ENCODE results near the gene TIE1. TPM values are rescaled to one million over a fixed set of nuclear protein-coding genes. Genes with fewer than 3 reads are reported as not detected.

Gene TIE1
- total RNA-seq, 1 donor from 2014 or later, result 643 TPM

- Mint-ChIP-seq H3K27me3 (ENCODE audit: unreplicated experiment) (peaks cover 29% of the 10 kb centered on the region), H3K9me3 (ENCODE audit: unreplicated experiment) (peaks cover 3% of the 10 kb centered on the region), H3K27ac (ENCODE audit: unreplicated experiment) (no peak overlapping the region), H3K4me3 (ENCODE audit: unreplicated experiment) (peak overlapping the region; percentile 26), H3K4me1 (ENCODE audit: unreplicated experiment) (peaks cover 15% of the 10 kb centered on the region), H3K36me3 (ENCODE audit: low read depth, unreplicated experiment) (peaks cover 80% of the 10 kb centered on the region)
- TF ChIP-seq CTCF (IDR thresholded peaks at IDR 0.05; ENCODE audit: unreplicated experiment), result no peak
- no peak for DNase-seq (ENCODE audit: low spot score)
Observed at GRCh38 chr1:43319288-43319687, 18.5 kb downstream of the TIE1 start.

GRCh38 chr1:43319766-43320165 is 19.0 kb downstream of the TIE1 start:
- Mint-ChIP-seq H3K4me1 (ENCODE audit: unreplicated experiment) (peaks cover 19% of the 10 kb centered on the region), H3K9me3 (ENCODE audit: unreplicated experiment) (peaks cover 7% of the 10 kb centered on the region), H3K36me3 (ENCODE audit: low read depth, unreplicated experiment) (peaks cover 85% of the 10 kb centered on the region), H3K27me3 (ENCODE audit: unreplicated experiment) (peaks cover 34% of the 10 kb centered on the region), H3K4me3 (ENCODE audit: unreplicated experiment) (peak overlapping the region; percentile 26), H3K27ac (ENCODE audit: unreplicated experiment) (peak overlapping the region; percentile 52)
- no peak for DNase-seq (ENCODE audit: low spot score)
- TF ChIP-seq CTCF (IDR thresholded peaks at IDR 0.05; ENCODE audit: unreplicated experiment), result no peak

GRCh38 chr1:43321331-43321891 is 20.6 kb downstream of the TIE1 start:
- Mint-ChIP-seq H3K27me3 (ENCODE audit: unreplicated experiment) (peaks cover 30% of the 10 kb centered on the region), H3K9me3 (ENCODE audit: unreplicated experiment) (peaks cover 8% of the 10 kb centered on the region), H3K4me3 (ENCODE audit: unreplicated experiment) (peak overlapping the region; percentile 76), H3K4me1 (ENCODE audit: unreplicated experiment) (peaks cover 21% of the 10 kb centered on the region), H3K27ac (ENCODE audit: unreplicated experiment) (no peak overlapping the region), H3K36me3 (ENCODE audit: low read depth, unreplicated experiment) (peaks cover 82% of the 10 kb centered on the region)
- no peak for TF ChIP-seq CTCF (IDR thresholded peaks at IDR 0.05; ENCODE audit: unreplicated experiment)
- no peak for DNase-seq (ENCODE audit: low spot score)

- Mint-ChIP-seq H3K27me3 (ENCODE audit: unreplicated experiment) (peaks cover 24% of the 10 kb centered on the region), H3K9me3 (ENCODE audit: unreplicated experiment) (peaks cover 8% of the 10 kb centered on the region), H3K27ac (ENCODE audit: unreplicated experiment) (no peak overlapping the region), H3K4me3 (ENCODE audit: unreplicated experiment) (peak overlapping the region; percentile 65), H3K4me1 (ENCODE audit: unreplicated experiment) (peaks cover 19% of the 10 kb centered on the region), H3K36me3 (ENCODE audit: low read depth, unreplicated experiment) (peaks cover 79% of the 10 kb centered on the region)
- DNase-seq (ENCODE audit: low spot score), result no peak
- TF ChIP-seq CTCF (IDR thresholded peaks at IDR 0.05; ENCODE audit: unreplicated experiment), result no peak
Observed at GRCh38 chr1:43322506-43322905, 21.7 kb downstream of the TIE1 start.

- no peak for TF ChIP-seq CTCF (IDR thresholded peaks at IDR 0.05; ENCODE audit: unreplicated experiment)
- Mint-ChIP-seq H3K36me3 (ENCODE audit: low read depth, unreplicated experiment) (peaks cover 71% of the 10 kb centered on the region), H3K9me3 (ENCODE audit: unreplicated experiment) (peaks cover 8% of the 10 kb centered on the region), H3K27ac (ENCODE audit: unreplicated experiment) (peak overlapping the region; percentile 68), H3K4me1 (ENCODE audit: unreplicated experiment) (peaks cover 21% of the 10 kb centered on the region), H3K4me3 (ENCODE audit: unreplicated experiment) (peak overlapping the region; percentile 26), H3K27me3 (ENCODE audit: unreplicated experiment) (peaks cover 18% of the 10 kb centered on the region)
- DNase-seq (ENCODE audit: low spot score), result no peak
Observed at GRCh38 chr1:43324810-43325209, 24.0 kb downstream of the TIE1 start.

Data from endothelial cell (in vitro differentiated cells).